Activated CD4-positive, alpha-beta T cell treated with anti-CD3 and anti-CD28 coated beads, Interleukin-2, Interleukin-4, amounts not matched to agents 100 ng/mL and 50 ng/mL, durations not matched to agents 16 hours and 8 hours (primary cell): ENCODE measurements around the gene CDC42BPB.

Source experiments
- DNase-seq: peaks from one replicate; pipeline ENCODE4 v3.0.0-alpha.2; 2020; ENCODE audit warnings: low spot score

CDC42BPB gene

DNA sequence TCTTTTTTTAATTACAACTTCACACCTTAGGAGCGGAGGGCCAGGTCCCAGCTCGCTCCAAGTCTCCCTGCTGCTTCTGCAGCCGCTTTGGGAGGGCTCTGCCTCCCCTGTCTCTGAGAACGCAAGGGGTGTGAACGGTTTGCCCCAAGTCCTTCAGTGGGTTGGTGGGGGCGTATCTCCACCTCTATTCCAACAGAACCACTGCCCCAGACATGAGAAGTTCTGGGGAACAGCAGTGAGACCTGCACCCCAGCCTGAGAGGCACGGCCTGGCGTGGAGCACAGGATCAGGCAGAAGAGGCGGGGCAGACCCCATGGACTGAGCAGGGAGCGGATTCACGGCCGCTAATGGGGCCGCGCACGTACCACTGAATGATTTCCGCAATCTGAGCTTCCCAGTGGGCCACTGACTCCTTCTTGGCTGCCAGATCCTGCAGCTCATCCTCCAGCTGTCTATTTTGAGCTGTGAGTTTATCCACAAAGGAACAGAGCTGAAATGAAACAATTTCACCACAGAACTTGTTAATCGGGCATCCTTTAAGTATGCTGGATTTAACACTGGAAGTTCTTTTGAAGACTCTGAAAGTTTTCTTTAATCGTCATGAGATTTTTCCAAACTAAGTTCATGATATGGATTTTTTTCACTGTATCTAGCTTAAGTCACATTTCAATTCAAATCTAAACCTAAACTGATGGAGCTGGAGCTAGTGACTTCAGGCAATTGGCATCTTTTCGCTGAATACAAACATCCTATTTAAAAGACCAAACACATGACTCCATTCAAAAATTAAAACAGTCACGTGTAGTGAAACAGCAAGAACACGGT is 90.5 kb downstream of the CDC42BPB start:
- no peak for DNase-seq

GRCh38 chr14:102965971-102966655 is 91.2 kb downstream of the CDC42BPB start:
- no peak for DNase-seq

DNA sequence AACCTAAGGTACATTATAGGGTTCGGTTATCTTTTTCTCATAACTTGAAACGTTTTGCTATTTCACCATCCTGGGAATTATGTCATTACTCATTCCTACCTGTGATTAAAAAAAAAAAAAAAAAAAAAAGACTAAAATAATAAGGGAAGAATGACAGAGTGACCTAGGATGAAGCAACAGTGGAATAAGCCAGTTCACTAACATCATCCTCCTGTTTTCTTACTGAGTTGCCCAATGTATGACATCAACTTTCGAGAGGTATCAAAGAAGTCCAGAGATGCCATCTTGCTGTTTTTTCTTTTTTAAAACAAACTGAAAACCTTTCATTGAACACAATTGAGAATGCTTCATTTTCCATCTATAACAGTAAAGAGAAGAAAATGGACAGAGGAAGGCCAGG is 92.1 kb downstream of the CDC42BPB start:
- no peak for DNase-seq

GRCh38 chr14:102964152-102964730 is 93.1 kb downstream of the CDC42BPB start:
- DNase-seq, result no peak

- DNase-seq, result no peak
These were observed 95.2 kb downstream of the CDC42BPB start for GRCh38 chr14:102962111-102962627.

GRCh38 chr14:102958461-102958860 is 98.9 kb downstream of the CDC42BPB start:
- DNase-seq, result no peak

GRCh38 chr14:102957222-102957621 is 100.1 kb downstream of the CDC42BPB start:
- DNase-seq, result no peak

DNA sequence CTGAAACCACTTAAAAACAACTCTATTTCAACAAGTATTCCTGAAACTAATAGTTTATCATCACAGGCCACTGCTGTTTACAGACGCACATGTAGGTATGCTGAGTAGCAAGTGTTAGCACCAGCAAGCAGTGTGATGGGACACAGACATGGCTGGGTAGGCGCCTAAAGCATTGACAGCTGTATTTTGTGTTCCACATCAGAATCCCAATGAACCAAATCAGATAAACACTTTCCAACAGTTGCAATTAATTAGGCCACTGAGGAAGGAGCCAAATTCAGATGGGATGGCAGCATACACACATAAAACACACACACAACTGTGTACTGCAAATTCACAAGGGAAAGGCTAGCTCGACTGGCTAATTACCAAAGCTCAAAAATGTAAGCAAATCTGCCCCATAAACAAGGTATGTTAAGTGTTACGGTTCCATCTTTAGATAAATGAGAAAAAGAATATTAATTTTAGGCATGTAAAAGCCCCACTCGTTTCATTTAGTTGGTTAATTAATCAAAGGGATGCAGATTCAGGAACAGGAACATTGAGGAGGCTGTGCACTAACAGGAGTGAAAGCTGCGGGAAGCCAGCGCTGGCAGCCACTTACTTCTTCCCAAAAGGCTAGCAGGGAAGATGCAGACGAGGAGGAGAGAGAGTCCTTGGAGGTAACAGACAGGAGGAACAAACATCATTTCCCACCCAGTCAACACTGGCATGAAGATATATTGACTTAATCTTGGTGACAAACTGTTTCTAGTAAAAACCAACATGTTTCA is 101.5 kb downstream of the CDC42BPB start:
- DNase-seq, result no peak

DNA sequence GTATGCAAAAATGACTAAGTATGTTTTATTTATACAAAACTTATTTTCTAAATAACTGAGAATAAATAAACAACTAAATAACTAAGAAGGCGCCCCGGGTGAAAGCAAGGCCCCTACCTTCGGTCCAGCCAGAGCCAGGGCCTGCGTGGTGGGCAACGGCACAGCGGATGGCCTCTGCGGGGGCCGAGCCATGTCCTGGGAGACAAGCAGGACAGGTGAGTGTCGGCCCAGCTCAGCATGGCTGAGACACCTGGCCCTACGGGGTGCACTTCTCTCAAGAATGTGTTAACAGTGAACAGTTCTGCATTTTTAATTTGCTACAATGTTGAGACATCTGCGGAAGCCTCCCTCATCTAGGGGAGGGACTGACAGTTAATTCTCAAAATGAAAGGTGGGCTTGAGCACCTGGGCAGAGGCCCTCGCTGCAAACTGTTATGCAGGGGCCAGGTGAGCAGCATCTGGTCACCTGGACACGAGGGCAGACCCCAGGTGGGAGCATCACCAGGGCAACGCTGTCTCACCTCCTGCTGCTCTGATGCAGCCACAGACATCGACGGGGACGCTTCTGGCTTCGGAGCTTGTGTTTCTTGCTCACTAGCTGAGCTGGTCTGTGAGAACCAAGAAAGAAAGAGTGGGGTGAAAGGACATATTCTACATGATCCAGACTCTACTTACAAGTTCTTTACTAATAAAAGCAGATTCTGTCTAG is 103.1 kb downstream of the CDC42BPB start:
- DNase-seq, result no peak

- no peak for DNase-seq
These were observed 104.2 kb downstream of the CDC42BPB start for GRCh38 chr14:102953100-102953499.

- no peak for DNase-seq
These were observed 105.1 kb downstream of the CDC42BPB start for GRCh38 chr14:102952276-102952675.

GRCh38 chr14:102951799-102952198 is 105.5 kb downstream of the CDC42BPB start:
- DNase-seq, result no peak

DNA sequence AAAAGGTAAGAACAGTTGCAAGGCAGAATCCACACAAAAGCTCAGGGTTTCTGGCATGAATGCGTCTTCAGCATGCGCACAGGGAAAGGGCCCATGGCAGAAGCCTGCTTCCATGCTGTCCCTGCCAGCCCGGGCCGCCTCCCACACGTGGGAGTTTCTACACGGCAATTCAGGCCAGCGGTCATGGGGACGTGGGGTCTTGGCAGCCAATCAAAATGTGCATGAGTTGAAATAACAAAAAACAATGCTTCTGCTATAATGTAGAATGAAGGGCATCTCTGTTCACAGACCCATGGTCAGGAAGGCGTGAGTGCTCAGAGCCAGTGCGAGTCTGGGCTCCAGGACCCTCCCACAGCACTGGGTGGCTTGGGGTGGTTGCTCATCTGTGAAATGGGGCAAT is 106.3 kb downstream of the CDC42BPB start:
- no peak for DNase-seq

DNA sequence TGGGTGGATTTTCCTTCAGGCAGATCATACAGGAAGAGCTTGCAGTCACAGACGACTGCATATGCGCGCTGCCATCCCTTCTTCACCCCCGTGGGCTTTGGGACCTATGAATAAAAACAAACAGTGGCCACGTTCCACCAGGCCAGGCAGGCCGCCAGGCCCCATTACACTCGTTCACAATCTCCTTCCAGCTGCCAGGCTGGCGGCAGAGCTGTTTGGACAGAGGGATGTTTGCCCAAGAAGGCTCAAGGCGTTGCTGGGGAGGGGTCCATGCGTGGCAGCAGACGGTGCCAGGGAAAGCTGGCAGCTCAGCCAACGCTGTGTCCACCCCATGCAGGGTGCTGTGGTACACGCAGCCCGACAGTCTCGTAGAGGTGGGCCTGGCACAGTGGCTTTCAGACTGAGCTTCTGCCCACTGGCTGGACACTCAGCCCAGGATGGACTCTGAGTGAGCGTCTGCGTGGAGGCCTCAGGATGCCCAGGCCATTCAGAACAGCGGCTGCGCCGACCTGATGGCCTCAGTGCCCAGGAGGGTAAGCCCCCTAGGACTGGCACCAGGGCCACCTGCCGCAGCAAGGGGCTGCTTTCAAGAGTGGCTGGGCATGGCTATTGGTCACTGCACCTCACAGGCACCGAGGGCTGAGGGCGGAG is 107.4 kb downstream of the CDC42BPB start:
- DNase-seq, result no peak

- no peak for DNase-seq
These were observed 108.1 kb downstream of the CDC42BPB start for GRCh38 chr14:102949062-102949800.

- DNase-seq, result no peak
These were observed 108.7 kb downstream of the CDC42BPB start for GRCh38 chr14:102948698-102949061.

- no peak for DNase-seq
These were observed 109.8 kb downstream of the CDC42BPB start for GRCh38 chr14:102947321-102948103.

- no peak for DNase-seq
These were observed 111.8 kb downstream of the CDC42BPB start for GRCh38 chr14:102945346-102946130.
